A204.1 (cell line): ENCODE measurements around the gene LMOD3.

Source experiments
- FAIRE-seq: peaks from 2 replicates; lab custom pipeline; 2012; peaks lifted over from hg19 to GRCh38; lab: Jason Lieb, UNC

Gene LMOD3

DNA sequence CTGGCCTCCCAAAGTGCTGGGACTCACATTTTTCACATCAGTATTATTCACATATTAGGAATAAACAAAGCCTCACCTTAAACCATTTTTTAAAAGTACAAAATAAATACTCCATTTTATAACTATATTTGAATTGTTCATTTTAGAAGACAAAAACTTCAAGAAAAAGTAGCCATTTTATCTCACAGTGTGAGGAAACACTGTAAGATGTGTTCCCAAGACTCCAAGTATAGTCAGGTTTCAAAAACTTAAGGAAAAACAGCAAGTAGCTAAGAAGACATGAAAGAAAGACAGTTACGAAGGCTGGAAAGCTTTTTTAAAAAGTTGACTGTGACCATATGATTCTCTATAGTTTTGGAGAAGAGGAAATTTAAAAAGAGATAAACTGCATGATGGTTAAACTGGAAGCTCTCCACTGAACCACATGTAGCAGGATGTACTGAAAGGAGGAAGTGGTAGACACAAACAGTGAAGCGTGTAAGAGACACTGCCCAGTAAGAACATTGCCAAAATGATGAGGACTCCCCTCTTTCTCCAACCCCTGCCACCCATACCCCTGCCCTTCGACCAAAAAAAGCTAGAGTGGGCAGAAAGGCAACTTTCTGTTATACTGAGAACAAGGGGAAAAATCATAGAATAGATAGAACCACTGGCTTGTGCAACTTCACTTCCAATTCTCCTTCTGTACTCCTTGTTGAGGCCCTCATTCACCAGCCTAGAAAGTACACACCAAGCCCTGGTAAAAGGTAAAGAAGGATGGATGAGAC is 64.0 kb downstream of the LMOD3 start:
- FAIRE-seq = no peak
